Suprapubic skin (tissue), 4 donors: Measurements from ENCODE around the gene PITPNM3. TPM values are rescaled to one million over a fixed set of nuclear protein-coding genes. Genes with fewer than 3 reads are reported as not detected.

Experiments used
- DNase-seq, 2 donors: peaks; one replicate each; pipeline ENCODE4 v3.0.0-alpha.2; 2019; ENCODE audit warnings: low spot score in 2 of 2
- H3K27ac ChIP-seq: fragments of 200-600 bp; sonication (generic); one replicate; pipeline ENCODE4 v1.5.1; 2019
- H3K27me3 ChIP-seq: fragments of 200-600 bp; sonication (generic); one replicate; pipeline ENCODE4 v1.5.1; 2019
- H3K36me3 ChIP-seq: fragments of 200-600 bp; sonication (generic); one replicate; pipeline ENCODE4 v1.5.1; 2019
- H3K4me1 ChIP-seq: fragments of 200-600 bp; sonication (generic); one replicate; pipeline ENCODE4 v1.5.1; 2019
- H3K4me3 ChIP-seq: fragments of 200-600 bp; sonication (generic); one replicate; pipeline ENCODE4 v1.5.1; 2019; ENCODE audit warnings: mild to moderate bottlenecking
- H3K9me3 ChIP-seq: fragments of 200-600 bp; sonication (generic); one replicate; pipeline ENCODE4 v1.5.1; 2019
- CTCF ChIP-seq, 2 donors: fragments of 200-600 bp in 1 of 2; fragments of 450-650 bp in 1 of 2; sonication (generic) in 1 of 2; IDR thresholded peaks; one replicate each; pipeline ENCODE4 v1.5.1; 2016 to 2019; ENCODE audit warnings: antibody characterized with exemption in 2 of 2, mild to moderate bottlenecking in 1 of 2, moderate library complexity in 1 of 2
- EP300 ChIP-seq: sonication (generic); formaldehyde crosslinking; IDR thresholded peaks from one replicate; pipeline ENCODE4 v1.6.1; 2017; ENCODE audit warnings: antibody characterized with exemption
- POLR2A ChIP-seq, 2 donors: fragments of 450-650 bp; IDR thresholded peaks; one replicate each; pipeline ENCODE4 v1.6.1; 2017; ENCODE audit warnings: antibody characterized with exemption in 2 of 2, mild to moderate bottlenecking in 2 of 2, moderate library complexity in 2 of 2
- POLR2AphosphoS5 ChIP-seq, 3 donors: sonication (generic); formaldehyde crosslinking; IDR thresholded peaks; one replicate each; pipeline ENCODE4 v1.6.1; 2017; ENCODE audit warnings: antibody characterized with exemption in 3 of 3
- WGBS: methylation state at CpG from one replicate; pipeline ENCODE4 v1.1.5; 2018; 5-methylcytosine and 5-hydroxymethylcytosine counted together
- total RNA-seq, 4 donors: library from RNA; depleted of rRNA; stranded (reverse); fragments of >200 nt; gene quantifications; one replicate each; pipeline ENCODE4 v1.1.0, GENCODE V29; 2016

Gene PITPNM3
- total RNA-seq, 4 donors from 2014 or later: 16.4 to 31.1 (median 19.2) TPM

GRCh38 chr17:6591599-6592158, 35.3 kb upstream of the PITPNM3 start:
- DNase-seq: no peak
- H3K27me3 ChIP-seq: no peaks in the 10 kb centered on the region
- WGBS: 62% methylated on average over 7 of the region's 7 CpGs
- no peaks in the 10 kb centered on the region for H3K9me3 ChIP-seq
- peaks cover 84% of the 10 kb centered on the region for H3K36me3 ChIP-seq
- H3K27ac ChIP-seq: no peak overlapping the region
- no peak overlapping the region for H3K4me3 ChIP-seq
- no peak for TF ChIP-seq POLR2AphosphoS5 (IDR thresholded peaks at IDR 0.05)
- no peak for TF ChIP-seq EP300
- TF ChIP-seq POLR2A (IDR thresholded peaks at IDR 0.05): no peak
- no peak for TF ChIP-seq CTCF (IDR thresholded peaks at IDR 0.05)
- no peaks in the 10 kb centered on the region for H3K4me1 ChIP-seq

GRCh38 chr17:6589266-6589946, 33.1 kb upstream of the PITPNM3 start:
- Histone ChIP-seq H3K4me3 (no peak overlapping the region), H3K27ac (no peak overlapping the region), H3K36me3 (peaks cover 83% of the 10 kb centered on the region), H3K27me3 (no peaks in the 10 kb centered on the region), H3K4me1 (no peaks in the 10 kb centered on the region), H3K9me3 (no peaks in the 10 kb centered on the region)
- WGBS: 88% methylated on average over 15 of the region's 15 CpGs
- no peak for DNase-seq
- TF ChIP-seq EP300: no peak
- no peak for TF ChIP-seq CTCF (IDR thresholded peaks at IDR 0.05)
- no peak for TF ChIP-seq POLR2A (IDR thresholded peaks at IDR 0.05)
- TF ChIP-seq POLR2AphosphoS5 (IDR thresholded peaks at IDR 0.05): no peak

GRCh38 chr17:6588165-6588564, 31.8 kb upstream of the PITPNM3 start:
- H3K36me3 ChIP-seq: peaks cover 82% of the 10 kb centered on the region
- no peaks in the 10 kb centered on the region for H3K4me1 ChIP-seq

GRCh38 chr17:6587310-6587709, 31.0 kb upstream of the PITPNM3 start:
- TF ChIP-seq EP300 (no peak), CTCF (IDR thresholded peaks at IDR 0.05) (no peak)
- Histone ChIP-seq H3K4me1 (no peaks in the 10 kb centered on the region), H3K4me3 (no peak overlapping the region), H3K27me3 (no peaks in the 10 kb centered on the region), H3K9me3 (no peaks in the 10 kb centered on the region), H3K36me3 (peaks cover 82% of the 10 kb centered on the region), H3K27ac (no peak overlapping the region)
- WGBS: 98% methylated on average over 4 of the region's 4 CpGs
- no peak for DNase-seq

More at GRCh38 chr17:6588165-6588564, 31.8 kb upstream of the PITPNM3 start:
- Histone ChIP-seq H3K27me3 (no peaks in the 10 kb centered on the region), H3K27ac (no peak overlapping the region), H3K4me3 (no peak overlapping the region), H3K9me3 (no peaks in the 10 kb centered on the region)
- DNase-seq: no peak
- no peak for TF ChIP-seq CTCF (IDR thresholded peaks at IDR 0.05)
- TF ChIP-seq POLR2A (IDR thresholded peaks at IDR 0.05): no peak
- TF ChIP-seq EP300: no peak
- TF ChIP-seq POLR2AphosphoS5 (IDR thresholded peaks at IDR 0.05): no peak
- 93% methylated on average over 5 of the region's 5 CpGs for WGBS

- no peak overlapping the region for H3K27ac ChIP-seq
- H3K4me1 ChIP-seq: no peaks in the 10 kb centered on the region
- H3K36me3 ChIP-seq: peaks cover 68% of the 10 kb centered on the region
- no peak for DNase-seq
- WGBS: 97% methylated on average over 4 of the region's 4 CpGs
- TF ChIP-seq POLR2A (IDR thresholded peaks at IDR 0.05) (no peak), EP300 (no peak), CTCF (IDR thresholded peaks at IDR 0.05) (no peak), POLR2AphosphoS5 (IDR thresholded peaks at IDR 0.05) (no peak)
- no peak overlapping the region for H3K4me3 ChIP-seq
- no peaks in the 10 kb centered on the region for H3K27me3 ChIP-seq
- H3K9me3 ChIP-seq: no peaks in the 10 kb centered on the region
Measured at GRCh38 chr17:6583411-6583810, 27.1 kb upstream of the PITPNM3 start.
